ENCODE measurements around the gene SPIRE1. TPM values are rescaled to one million over a fixed set of nuclear protein-coding genes. Genes with fewer than 3 reads are reported as not detected.

SPIRE1 gene
- total RNA-seq, 2 experiments from 2014 or later = 2.8 to 4.4 TPM

- DNase-seq (no peak), ATAC-seq (no peak)
- intact Hi-C loops (cut with micrococcal nuclease) = no loop called here
- no peaks in the 10 kb centered on the region for H3K27me3 Mint-ChIP-seq
- no peak overlapping the region for H3K27ac Mint-ChIP-seq
- H3K9me3 Mint-ChIP-seq = no peaks in the 10 kb centered on the region
- no peak for TF ChIP-seq CTCF (IDR thresholded peaks at IDR 0.05)
- H3K4me3 Mint-ChIP-seq = no peak overlapping the region
- POLR2A ChIA-PET = no interaction called here
- no peaks in the 10 kb centered on the region for H3K36me3 Mint-ChIP-seq (ENCODE audit: low read depth)
- CTCF ChIA-PET = no interaction called here
- no peaks in the 10 kb centered on the region for H3K4me1 Mint-ChIP-seq (ENCODE audit: low read depth)
Observed at GRCh38 chr18:12479982-12480381, 177.9 kb downstream of the SPIRE1 start.

- no peak for TF ChIP-seq CTCF (IDR thresholded peaks at IDR 0.05)
- Mint-ChIP-seq H3K4me3 (no peak overlapping the region), H3K9me3 (no peaks in the 10 kb centered on the region), H3K36me3 (ENCODE audit: low read depth) (no peaks in the 10 kb centered on the region), H3K27ac (no peak overlapping the region), H3K4me1 (ENCODE audit: low read depth) (no peaks in the 10 kb centered on the region), H3K27me3 (no peaks in the 10 kb centered on the region)
- intact Hi-C loops (cut with micrococcal nuclease) = no loop called here
- ChIA-PET POLR2A (no interaction called here), CTCF (interaction anchor here (1.0 kb wide), 1 partner anchor 455 kb away, joined by 3 read pairs; no protein-coding TSS in a partner anchor)
- DNase-seq (no peak), ATAC-seq (no peak)
Observed at GRCh38 chr18:12479536-12479935, 178.4 kb downstream of the SPIRE1 start.

- Mint-ChIP-seq H3K9me3 (no peaks in the 10 kb centered on the region), H3K27me3 (no peaks in the 10 kb centered on the region), H3K4me3 (no peak overlapping the region), H3K27ac (no peak overlapping the region), H3K4me1 (ENCODE audit: low read depth) (no peaks in the 10 kb centered on the region), H3K36me3 (ENCODE audit: low read depth) (no peaks in the 10 kb centered on the region)
- no peak for DNase-seq
- TF ChIP-seq CTCF (IDR thresholded peaks at IDR 0.05) = no peak
- ChIA-PET CTCF (interaction anchor here (1.0 kb wide), 1 partner anchor 456 kb away, joined by 3 read pairs; no protein-coding TSS in a partner anchor), POLR2A (no interaction called here)
- intact Hi-C loops (cut with micrococcal nuclease) = no loop called here
- no peak for ATAC-seq
Observed at GRCh38 chr18:12478269-12479047, 179.4 kb downstream of the SPIRE1 start.

- H3K36me3 Mint-ChIP-seq (ENCODE audit: low read depth) = no peaks in the 10 kb centered on the region
- no peaks in the 10 kb centered on the region for H3K27me3 Mint-ChIP-seq
- no peak for TF ChIP-seq CTCF (IDR thresholded peaks at IDR 0.05)
- no peak for DNase-seq
- ChIA-PET POLR2A (no interaction called here), CTCF (no interaction called here)
- no peak overlapping the region for H3K4me3 Mint-ChIP-seq
- intact Hi-C loops (cut with micrococcal nuclease) = no loop called here
- H3K27ac Mint-ChIP-seq = no peak overlapping the region
- H3K9me3 Mint-ChIP-seq = no peaks in the 10 kb centered on the region
- no peak for ATAC-seq
- no peaks in the 10 kb centered on the region for H3K4me1 Mint-ChIP-seq (ENCODE audit: low read depth)
Observed at GRCh38 chr18:12477606-12478005, 180.3 kb downstream of the SPIRE1 start.

- Mint-ChIP-seq H3K4me1 (ENCODE audit: low read depth) (no peaks in the 10 kb centered on the region), H3K9me3 (no peaks in the 10 kb centered on the region), H3K27ac (no peak overlapping the region), H3K36me3 (ENCODE audit: low read depth) (no peaks in the 10 kb centered on the region), H3K27me3 (no peaks in the 10 kb centered on the region), H3K4me3 (no peak overlapping the region)
- ChIA-PET POLR2A (no interaction called here), CTCF (no interaction called here)
- ATAC-seq (no peak), DNase-seq (no peak)
- no peak for TF ChIP-seq CTCF (IDR thresholded peaks at IDR 0.05)
- intact Hi-C loops (cut with micrococcal nuclease) = no loop called here
Observed at GRCh38 chr18:12476955-12477354, 181.0 kb downstream of the SPIRE1 start.
